HG03159 (cell line): ENCODE measurements around the gene AP3B2.

Experiments used
- ATAC-seq: cut with Tn5 transposase; IDR thresholded peaks from one replicate; pipeline ENCODE4 v1.9.1; 2021; ENCODE audit warnings: mild to moderate bottlenecking, moderate library complexity; ENCODE audit not compliant: unreplicated experiment

Gene AP3B2

DNA sequence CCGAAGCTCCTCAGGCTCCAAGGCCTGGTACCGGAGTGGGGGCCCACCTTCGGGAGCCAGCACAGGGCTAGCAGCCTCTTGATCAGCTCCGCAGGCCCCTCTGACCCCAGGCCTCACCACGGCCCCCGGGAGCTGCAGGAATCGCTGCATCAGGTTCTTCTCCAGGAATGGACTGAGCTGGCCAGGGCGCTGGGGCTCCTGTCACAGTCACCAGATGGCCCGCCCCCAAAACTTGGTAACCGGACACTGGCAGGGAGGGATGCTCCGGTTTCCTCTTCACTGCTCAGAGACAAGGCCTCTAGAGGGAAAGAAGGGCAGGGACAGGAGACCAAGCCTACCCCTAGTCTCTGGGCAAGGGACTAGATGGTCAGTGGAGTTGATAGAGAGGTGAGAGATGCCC, 9.9 kb downstream of the AP3B2 start:
- ATAC-seq, result no peak

- ATAC-seq, result no peak
Observed at GRCh38 chr15:82698711-82699345, 10.8 kb downstream of the AP3B2 start.

DNA sequence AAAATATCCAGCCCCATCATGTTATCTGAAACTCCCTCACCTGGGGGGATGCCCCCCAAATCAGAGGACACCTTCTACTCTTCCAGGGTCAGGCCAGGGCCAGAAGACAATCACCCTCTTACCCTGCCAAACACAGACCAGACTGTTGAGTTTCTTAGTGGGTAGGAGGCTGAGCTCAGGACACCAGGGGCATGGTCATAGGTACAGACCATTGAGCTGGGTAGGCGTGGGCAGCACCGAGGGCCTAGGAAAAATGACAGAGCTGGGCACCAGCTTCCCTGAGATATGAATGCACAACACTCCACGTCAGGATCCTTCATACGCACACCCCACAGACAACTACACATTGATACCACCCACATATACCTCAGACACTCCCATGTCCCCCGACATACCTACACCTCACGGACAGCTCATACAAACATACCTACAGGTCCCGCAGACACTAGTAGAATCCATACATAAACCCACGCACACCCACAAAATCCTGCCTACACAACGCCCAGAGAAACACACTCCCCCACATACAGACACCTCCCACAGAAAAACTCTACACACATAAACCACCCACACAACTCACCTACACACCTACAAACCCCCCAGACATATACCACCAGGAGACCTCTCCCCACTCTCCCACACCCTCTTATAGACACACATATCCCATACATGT, 11.8 kb downstream of the AP3B2 start:
- ATAC-seq, result no peak

GRCh38 chr15:82692171-82692570, 17.5 kb downstream of the AP3B2 start:
- ATAC-seq, result no peak

- ATAC-seq, result no peak
Observed at GRCh38 chr15:82689147-82689546, 20.5 kb downstream of the AP3B2 start.

DNA sequence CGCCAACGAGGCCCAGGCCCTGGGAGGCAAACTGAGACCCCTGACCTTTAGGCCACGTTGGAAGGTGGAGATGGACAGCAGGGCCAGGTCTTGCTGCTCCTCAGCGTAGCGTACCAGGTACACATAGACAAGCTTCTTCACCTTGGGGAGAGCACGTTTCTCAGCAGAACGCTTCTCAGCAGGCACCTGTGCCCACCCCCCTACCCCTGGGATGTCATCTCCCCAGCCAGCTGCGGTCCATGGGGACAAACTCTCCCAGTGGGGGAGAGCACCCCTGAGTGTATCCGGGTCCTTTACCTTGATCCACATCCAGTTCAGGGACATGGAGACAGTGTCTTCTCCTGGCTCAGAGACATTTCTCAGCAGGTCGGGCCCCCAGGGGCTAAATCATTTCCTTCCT, 21.0 kb downstream of the AP3B2 start:
- no peak for ATAC-seq

DNA sequence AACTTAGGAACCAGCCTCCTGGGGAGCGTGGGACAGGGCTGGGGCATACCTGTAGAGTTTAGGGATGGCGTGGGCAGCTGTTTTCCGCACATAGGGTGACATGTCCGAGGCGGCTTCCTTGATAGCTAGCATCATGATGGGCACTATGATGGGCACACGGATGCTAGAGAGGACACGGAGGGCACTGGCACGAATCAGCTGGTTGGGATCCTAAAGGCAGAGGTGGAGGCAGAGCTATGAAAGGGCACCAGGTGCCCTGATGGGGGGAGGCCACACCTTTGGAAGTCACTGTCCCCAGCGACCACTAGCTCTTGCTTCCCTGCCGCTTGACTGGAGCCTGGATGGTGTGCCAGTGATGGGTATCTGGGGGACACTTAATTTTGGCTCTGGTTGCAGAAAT, 28.3 kb downstream of the AP3B2 start:
- ATAC-seq, result no peak

DNA sequence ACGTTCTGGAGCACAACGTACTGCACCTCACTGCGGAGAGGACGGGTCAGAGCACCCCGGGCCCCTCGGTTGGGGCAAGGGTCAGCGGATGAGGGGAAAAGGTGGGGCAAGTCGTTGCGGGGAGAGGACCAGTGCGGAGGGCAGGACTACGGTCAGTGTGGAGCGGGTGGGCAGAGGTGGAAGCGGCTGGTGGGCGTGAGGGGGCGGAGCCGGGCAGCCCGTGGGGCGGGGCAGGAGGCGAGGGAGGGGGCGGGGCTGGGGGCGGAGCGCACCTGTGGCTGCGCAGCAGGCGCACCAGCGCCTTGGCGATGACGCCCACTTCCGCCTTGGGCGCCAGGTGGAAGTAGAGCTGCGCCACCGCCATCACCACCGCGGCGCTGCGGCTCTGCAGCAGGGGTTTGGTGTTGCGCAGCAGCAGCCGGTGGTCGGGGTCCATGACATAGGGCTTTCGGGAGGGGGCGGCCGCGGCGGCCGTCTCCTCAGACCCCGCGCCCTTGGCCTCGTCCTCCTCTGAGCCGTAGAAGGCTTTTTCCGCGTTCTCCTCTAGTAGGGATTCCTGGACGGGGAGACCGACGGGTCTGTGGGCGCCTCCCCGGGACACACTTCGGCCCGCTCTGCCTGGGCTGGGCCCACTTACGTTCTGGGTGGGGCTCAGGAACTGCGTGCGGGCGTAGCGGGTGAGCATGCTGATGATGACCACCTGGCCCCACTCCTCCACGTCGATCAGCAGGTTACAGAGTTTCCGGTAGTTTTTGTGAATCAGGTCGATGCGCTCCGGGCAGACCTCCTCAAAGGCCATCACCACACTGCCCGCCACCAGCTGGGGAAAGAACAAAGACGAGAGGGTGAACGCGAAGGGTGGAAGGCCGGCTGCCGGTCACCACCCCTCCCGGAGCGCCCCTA, 29.2 kb downstream of the AP3B2 start:
- peak; percentile 88 for ATAC-seq

- ATAC-seq, result no peak
Observed at GRCh38 chr15:82679626-82680199, 30.0 kb downstream of the AP3B2 start.

GRCh38 chr15:82677720-82678323, 31.9 kb downstream of the AP3B2 start:
- ATAC-seq, result no peak

- ATAC-seq, result no peak
Observed at GRCh38 chr15:82674873-82675272, 34.8 kb downstream of the AP3B2 start.

DNA sequence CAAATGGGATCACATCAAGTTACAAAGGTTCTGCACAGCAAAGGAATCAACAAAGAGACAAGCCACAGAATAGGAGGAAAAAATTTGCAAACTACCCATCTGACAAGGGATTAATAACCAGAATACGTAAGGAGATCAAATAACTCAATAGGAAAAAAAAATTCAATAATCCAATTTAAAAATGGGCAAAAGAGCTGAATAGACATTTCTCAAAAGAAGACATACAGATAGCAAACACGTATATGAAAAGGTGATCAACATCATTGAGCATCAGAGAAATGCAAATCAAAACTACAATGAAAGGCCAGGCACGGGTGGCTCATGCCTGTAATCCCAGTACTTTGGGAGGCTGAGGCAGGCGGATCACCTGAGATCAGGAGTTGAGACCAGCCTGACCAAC, 39.0 kb downstream of the AP3B2 start:
- ATAC-seq, result no peak

DNA sequence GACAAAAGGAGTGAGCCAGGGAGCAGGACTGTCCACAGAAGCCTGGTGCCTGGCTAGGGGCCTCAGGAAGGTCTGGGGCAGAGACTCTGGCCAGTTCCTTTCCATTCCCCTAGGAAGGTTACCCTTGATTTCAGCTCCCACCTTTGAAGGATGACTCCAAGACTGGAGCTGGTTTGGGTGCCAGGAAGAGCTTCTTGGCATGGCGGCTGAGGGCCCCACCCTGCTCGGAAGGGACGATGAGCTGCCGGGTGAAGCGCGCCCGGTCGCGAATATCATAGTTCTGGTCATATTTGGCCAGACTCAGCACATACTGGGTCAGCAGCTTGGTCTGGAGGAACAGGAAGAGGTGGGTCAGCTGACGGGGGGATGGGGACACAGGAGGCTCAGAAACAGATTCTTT, 43.1 kb downstream of the AP3B2 start:
- ATAC-seq, result no peak

GRCh38 chr15:82664021-82664420, 45.7 kb downstream of the AP3B2 start:
- ATAC-seq, result no peak

- no peak for ATAC-seq
Observed at GRCh38 chr15:82663186-82663600, 46.5 kb downstream of the AP3B2 start.

- no peak for ATAC-seq
Observed at GRCh38 chr15:82662641-82663040, 47.0 kb downstream of the AP3B2 start.

DNA sequence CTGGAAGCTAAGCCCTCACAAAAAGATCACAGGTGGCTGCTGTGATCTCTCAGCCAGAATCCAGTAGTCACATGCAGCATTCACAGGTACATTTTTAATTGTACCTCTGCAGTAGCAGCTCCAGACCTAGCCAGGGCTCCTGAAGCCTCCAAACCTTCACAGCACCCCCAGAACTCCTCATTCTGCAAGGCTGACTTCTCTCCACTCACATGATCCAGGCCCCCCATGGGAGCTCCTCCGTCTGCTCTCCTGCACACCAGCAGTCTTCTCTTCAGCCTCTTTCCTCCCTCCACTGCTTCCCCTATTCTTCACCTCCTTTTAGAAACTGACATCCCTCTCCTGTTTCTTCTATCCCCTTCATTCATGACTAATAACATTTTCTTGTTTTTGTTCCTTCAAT, 49.3 kb downstream of the AP3B2 start:
- no peak for ATAC-seq

GRCh38 chr15:82656641-82657266, 52.9 kb downstream of the AP3B2 start:
- no peak for ATAC-seq

DNA sequence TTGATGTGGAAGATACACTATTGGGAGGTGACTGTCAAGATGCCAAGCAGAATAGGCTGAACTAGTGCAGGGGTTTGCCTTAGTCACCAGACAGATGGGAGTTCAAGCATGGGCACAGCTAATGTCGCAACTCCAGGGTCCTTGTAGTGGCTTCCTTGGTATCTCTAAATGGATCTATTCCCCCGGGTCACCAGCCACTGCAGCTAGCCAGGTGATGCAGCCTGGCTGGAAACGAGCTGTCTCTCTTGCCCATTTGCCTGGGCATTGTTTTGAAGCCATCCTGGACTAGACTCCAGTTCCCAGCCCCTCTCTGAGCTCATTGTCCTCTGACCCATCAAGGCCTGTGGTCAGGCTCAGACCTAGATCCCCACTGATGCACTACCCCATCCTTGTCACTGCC, 54.1 kb downstream of the AP3B2 start:
- ATAC-seq, result no peak

DNA sequence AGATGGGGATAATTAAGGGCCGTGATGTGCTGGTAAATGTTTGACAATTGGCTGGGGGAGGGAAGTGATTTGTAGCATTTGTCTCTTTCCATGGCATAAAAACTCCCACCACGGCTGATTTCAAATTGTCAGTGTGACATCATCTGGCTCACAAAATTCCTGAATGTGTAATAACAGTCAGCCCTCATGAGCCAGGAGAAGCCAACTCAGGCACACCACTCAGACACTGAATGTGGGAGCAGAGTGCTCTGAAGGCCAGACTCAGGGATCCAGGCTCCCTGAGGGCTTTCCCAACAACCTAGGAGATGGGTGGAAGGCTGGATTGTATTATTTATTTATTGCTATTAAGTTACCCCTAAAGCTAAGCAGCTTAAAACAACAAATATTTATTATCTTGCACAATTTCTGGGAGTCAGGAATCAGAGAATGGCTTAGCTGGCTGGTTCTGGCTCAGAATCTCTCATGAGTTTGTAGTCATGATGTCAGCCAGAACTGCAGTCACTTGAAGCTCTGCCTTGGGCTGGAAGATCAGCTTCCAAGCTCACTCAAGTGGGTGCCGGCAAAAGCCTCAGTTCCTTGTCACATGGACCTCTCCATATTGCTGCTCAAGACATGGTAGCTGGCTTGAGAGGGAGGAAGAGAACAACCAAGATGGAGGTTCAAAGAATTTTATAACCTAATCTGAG, 56.0 kb downstream of the AP3B2 start:
- ATAC-seq, result no peak
